Liver (tissue), 9 donors: ENCODE results near the gene SNCB. TPM values are rescaled to one million over a fixed set of nuclear protein-coding genes. Genes with fewer than 3 reads are reported as not detected.

Experiments
- DNase-seq: peaks from one replicate; pipeline ENCODE4 v3.0.0-alpha.2; 2017; ENCODE audit warnings: low spot score
- H3K27ac ChIP-seq, 2 donors: one replicate each; pipeline ENCODE4 v1.7.0; 2013; ENCODE audit warnings: inconsistent platforms in 2 of 2, low read length in 2 of 2, control low read depth in 1 of 2, low read depth in 1 of 2, mild to moderate bottlenecking in 1 of 2
- H3K27me3 ChIP-seq, 4 donors: one replicate each; pipeline versions ENCODE4 v1.6.1 to v1.7.0; 2013; ENCODE audit warnings: low read length in 3 of 4, inconsistent platforms in 1 of 4, mild to moderate bottlenecking in 1 of 4, moderate library complexity in 1 of 4; ENCODE audit not compliant: control insufficient read depth in 4 of 4, insufficient read depth in 4 of 4
- H3K36me3 ChIP-seq, 4 donors: one replicate each; pipeline versions ENCODE4 v1.6.1 to v1.7.0; 2013; ENCODE audit warnings: low read length in 3 of 4, mild to moderate bottlenecking in 3 of 4, low read depth in 1 of 4, moderate library complexity in 1 of 4; ENCODE audit not compliant: control insufficient read depth in 4 of 4, insufficient read depth in 3 of 4
- H3K4me1 ChIP-seq, 4 donors: one replicate each; pipeline versions ENCODE4 v1.6.1 to v1.7.0; 2013; ENCODE audit warnings: low read length in 3 of 4, mild to moderate bottlenecking in 3 of 4, moderate library complexity in 1 of 4; ENCODE audit not compliant: control insufficient read depth in 4 of 4, insufficient read depth in 4 of 4
- H3K4me3 ChIP-seq, 3 donors: one replicate each; pipeline versions ENCODE4 v1.6.1 to v1.7.0; 2013; ENCODE audit warnings: low read length in 3 of 3, control low read depth in 1 of 3, low read depth in 1 of 3, mild to moderate bottlenecking in 1 of 3
- H3K9ac ChIP-seq, 2 donors: one replicate each; pipeline ENCODE4 v1.7.0; 2013; ENCODE audit warnings: low read length in 2 of 2, mild to moderate bottlenecking in 2 of 2, moderate library complexity in 2 of 2, control low read depth in 1 of 2, low read depth in 1 of 2
- H3K9me3 ChIP-seq, 4 donors: one replicate each; pipeline versions ENCODE4 v1.6.1 to v1.7.0; 2013; ENCODE audit warnings: low read length in 3 of 4; ENCODE audit not compliant: control insufficient read depth in 4 of 4
- EGR1 ChIP-seq, 2 donors: IDR thresholded peaks; 2 replicates each; pipeline ENCODE4 v1.6.1; 2016 to 2018; ENCODE audit warnings: antibody characterized with exemption in 2 of 2, low read depth in 2 of 2
- FOXA1 ChIP-seq: IDR thresholded peaks from 2 replicates; pipeline ENCODE4 v1.6.1; 2016; ENCODE audit warnings: antibody characterized with exemption
- HNF4A ChIP-seq, 2 donors: conservative IDR thresholded peaks; 2 replicates each; pipeline ENCODE4 v1.6.1; 2016; ENCODE audit warnings: antibody characterized with exemption in 2 of 2, mild to moderate bottlenecking in 2 of 2
- HNF4G ChIP-seq: IDR thresholded peaks from 2 replicates; pipeline ENCODE4 v1.6.1; 2016; ENCODE audit warnings: antibody characterized with exemption
- JUND ChIP-seq, 2 donors: IDR thresholded peaks; 2 replicates each; pipeline ENCODE4 v1.6.1; 2016; ENCODE audit warnings: antibody characterized with exemption in 2 of 2
- NR2F2 ChIP-seq: IDR thresholded peaks from 2 replicates; pipeline ENCODE4 v1.6.1; 2016; ENCODE audit warnings: antibody characterized with exemption
- RAD21 ChIP-seq, 2 donors: IDR thresholded peaks; 2 replicates each; pipeline ENCODE4 v1.6.1; 2016; ENCODE audit warnings: antibody characterized with exemption in 2 of 2, mild to moderate bottlenecking in 2 of 2
- RXRA ChIP-seq, 2 donors: IDR thresholded peaks; 2 replicates each; pipeline ENCODE4 v1.6.1; 2017 to 2018; ENCODE audit warnings: antibody characterized with exemption in 2 of 2, mild to moderate bottlenecking in 1 of 2
- SP1 ChIP-seq: IDR thresholded peaks from 2 replicates; pipeline ENCODE4 v1.6.1; 2018; ENCODE audit warnings: antibody characterized with exemption, mild to moderate bottlenecking
- WGBS: extraction: QIAGEN DNeasy Blood & Tissue Kit; methylation state at CpG from one replicate; pipeline ENCODE4 v1.1.7; 2013; 5-methylcytosine and 5-hydroxymethylcytosine counted together
- polyA plus RNA-seq, 2 donors: library from polyadenylated mRNA; stranded (reverse) in 1 of 2; unstranded in 1 of 2; fragments of 200-250 nt in 1 of 2; fragments of >200 nt in 1 of 2; fragmentation: Nextera tagmentation in 1 of 2; extraction: Ambion mirVana in 1 of 2; gene quantifications; one replicate each; pipeline versions ENCODE4 v1.2.1 to v1.2.3, GENCODE V29; 2013 to 2015
- total RNA-seq, 2 donors: library from RNA; depleted of rRNA; stranded (reverse); fragments of >200 nt; gene quantifications; one replicate each; pipeline ENCODE4 v1.2.3, GENCODE V29; 2014
- TF ChIP-seq, protein P1 (sequence below): IDR thresholded peaks from 2 replicates; pipeline ENCODE4 v1.6.1; 2016; ENCODE audit warnings: antibody characterized with exemption, mild to moderate bottlenecking
- TF ChIP-seq, protein P2 (sequence below): IDR thresholded peaks from 2 replicates; pipeline ENCODE4 v1.6.1; 2016; ENCODE audit warnings: antibody characterized with exemption
- TF ChIP-seq, protein P3 (sequence below): IDR thresholded peaks from 2 replicates; pipeline ENCODE4 v1.6.1; 2016; ENCODE audit warnings: antibody characterized with exemption
- donor health status: healthy.
- donor health status: healthy.
- donor health status: healthy.
- donor health status: healthy.
- donor health status: healthy.

The SNCB gene
- total and polyA plus RNA-seq, 4 donors, result not detected

DNA sequence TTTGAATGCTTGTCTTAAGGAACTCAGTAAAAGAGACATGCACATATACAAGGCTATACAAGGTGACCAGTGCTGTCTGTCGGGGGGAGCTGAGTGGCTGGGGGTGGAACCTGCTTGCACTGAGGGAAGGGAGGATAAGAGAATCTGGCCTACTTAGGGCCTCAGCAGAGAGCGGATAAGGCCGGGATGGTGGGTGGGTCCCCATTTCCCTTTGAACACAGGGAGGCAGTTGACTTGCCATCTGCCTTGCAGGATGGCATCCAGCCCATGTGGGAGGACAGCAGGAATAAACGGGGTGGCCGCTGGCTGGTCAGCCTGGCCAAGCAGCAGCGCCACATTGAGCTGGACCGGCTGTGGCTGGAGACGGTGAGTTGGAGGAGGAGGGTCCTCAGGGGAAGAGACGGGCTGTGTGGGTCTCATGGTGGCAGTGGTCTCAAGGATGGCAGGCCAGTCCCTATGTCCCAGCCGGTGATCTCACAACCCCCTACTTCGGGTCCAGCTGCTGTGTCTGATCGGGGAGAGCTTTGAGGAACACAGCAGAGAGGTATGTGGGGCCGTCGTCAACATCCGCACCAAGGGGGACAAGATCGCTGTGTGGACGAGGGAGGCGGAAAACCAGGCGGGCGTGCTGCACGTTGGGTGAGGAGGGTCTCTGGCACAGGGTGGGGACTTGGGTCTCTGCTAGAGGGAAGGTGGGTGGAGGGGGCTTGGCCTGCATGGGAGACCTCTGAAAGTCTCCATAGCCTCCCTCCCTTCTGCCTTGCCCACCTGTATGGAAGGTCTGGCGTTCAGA lies 14.7 kb upstream of the SNCB start:
- DNase-seq, result peak; percentile 57
- H3K4me3 ChIP-seq, result no peak overlapping the region
- H3K36me3 ChIP-seq, result no peaks in the 10 kb centered on the region
- no peaks in the 10 kb centered on the region for H3K27me3 ChIP-seq
- no peaks in the 10 kb centered on the region for H3K9me3 ChIP-seq
- TF ChIP-seq SP1, result no peak
- TF ChIP-seq, protein P1, sequence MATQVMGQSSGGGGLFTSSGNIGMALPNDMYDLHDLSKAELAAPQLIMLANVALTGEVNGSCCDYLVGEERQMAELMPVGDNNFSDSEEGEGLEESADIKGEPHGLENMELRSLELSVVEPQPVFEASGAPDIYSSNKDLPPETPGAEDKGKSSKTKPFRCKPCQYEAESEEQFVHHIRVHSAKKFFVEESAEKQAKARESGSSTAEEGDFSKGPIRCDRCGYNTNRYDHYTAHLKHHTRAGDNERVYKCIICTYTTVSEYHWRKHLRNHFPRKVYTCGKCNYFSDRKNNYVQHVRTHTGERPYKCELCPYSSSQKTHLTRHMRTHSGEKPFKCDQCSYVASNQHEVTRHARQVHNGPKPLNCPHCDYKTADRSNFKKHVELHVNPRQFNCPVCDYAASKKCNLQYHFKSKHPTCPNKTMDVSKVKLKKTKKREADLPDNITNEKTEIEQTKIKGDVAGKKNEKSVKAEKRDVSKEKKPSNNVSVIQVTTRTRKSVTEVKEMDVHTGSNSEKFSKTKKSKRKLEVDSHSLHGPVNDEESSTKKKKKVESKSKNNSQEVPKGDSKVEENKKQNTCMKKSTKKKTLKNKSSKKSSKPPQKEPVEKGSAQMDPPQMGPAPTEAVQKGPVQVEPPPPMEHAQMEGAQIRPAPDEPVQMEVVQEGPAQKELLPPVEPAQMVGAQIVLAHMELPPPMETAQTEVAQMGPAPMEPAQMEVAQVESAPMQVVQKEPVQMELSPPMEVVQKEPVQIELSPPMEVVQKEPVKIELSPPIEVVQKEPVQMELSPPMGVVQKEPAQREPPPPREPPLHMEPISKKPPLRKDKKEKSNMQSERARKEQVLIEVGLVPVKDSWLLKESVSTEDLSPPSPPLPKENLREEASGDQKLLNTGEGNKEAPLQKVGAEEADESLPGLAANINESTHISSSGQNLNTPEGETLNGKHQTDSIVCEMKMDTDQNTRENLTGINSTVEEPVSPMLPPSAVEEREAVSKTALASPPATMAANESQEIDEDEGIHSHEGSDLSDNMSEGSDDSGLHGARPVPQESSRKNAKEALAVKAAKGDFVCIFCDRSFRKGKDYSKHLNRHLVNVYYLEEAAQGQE, result no peak
- no peak for TF ChIP-seq NR2F2
- TF ChIP-seq, protein P2, sequence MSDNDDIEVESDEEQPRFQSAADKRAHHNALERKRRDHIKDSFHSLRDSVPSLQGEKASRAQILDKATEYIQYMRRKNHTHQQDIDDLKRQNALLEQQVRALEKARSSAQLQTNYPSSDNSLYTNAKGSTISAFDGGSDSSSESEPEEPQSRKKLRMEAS, result no peak
- peaks cover 5 to 18% (median 14%) of the 10 kb centered on the region in 4 donors for H3K4me1 ChIP-seq
- H3K9ac ChIP-seq, result no peak overlapping the region
- WGBS, result 95% methylated on average over 22 of the region's 22 CpGs
- H3K27ac ChIP-seq, result no peak overlapping the region

DNA sequence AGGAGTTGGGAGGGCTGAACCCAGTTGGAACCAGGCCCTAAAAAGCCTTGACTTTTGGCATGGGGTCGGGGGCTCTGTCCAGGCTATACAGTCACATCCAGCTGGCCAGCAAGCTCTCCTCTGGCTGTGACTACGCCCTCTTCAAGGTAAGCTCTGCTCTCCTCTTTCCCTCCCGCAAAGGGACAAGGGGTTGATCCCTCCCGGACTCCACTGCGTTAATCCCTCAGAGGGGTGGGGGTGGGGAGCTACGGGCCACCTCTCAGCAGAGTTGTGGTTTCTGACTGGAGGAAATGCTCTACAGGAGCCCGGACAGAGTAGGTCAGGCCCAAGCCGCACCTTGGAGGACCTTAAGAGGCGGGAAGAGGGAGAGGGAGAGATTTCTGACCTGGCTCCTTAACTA lies 14.0 kb upstream of the SNCB start:
- TF ChIP-seq JUND (IDR thresholded peaks at IDR 0.05) (no peak), HNF4G (no peak), FOXA1 (no peak), RXRA (IDR thresholded peaks at IDR 0.05) (no peak), HNF4A (conservative IDR thresholded peaks at IDR 0.05) (no peak), EGR1 (IDR thresholded peaks at IDR 0.05; ENCODE audit: low read depth in 2 of 2) (no peak)
- TF ChIP-seq, protein P2, result no peak
- TF ChIP-seq, protein P3, sequence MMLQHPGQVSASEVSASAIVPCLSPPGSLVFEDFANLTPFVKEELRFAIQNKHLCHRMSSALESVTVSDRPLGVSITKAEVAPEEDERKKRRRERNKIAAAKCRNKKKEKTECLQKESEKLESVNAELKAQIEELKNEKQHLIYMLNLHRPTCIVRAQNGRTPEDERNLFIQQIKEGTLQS, result no peak
- peaks cover 5 to 18% (median 14%) of the 10 kb centered on the region in 4 donors for H3K4me1 ChIP-seq
- no peaks in the 10 kb centered on the region for H3K36me3 ChIP-seq
- H3K9me3 ChIP-seq, result no peaks in the 10 kb centered on the region
- 74% methylated on average over 9 of the region's 9 CpGs for WGBS
- no peaks in the 10 kb centered on the region for H3K27me3 ChIP-seq
- no peak overlapping the region for H3K4me3 ChIP-seq
- H3K27ac ChIP-seq, result no peak overlapping the region
- no peak for DNase-seq
- no peak overlapping the region for H3K9ac ChIP-seq

DNA sequence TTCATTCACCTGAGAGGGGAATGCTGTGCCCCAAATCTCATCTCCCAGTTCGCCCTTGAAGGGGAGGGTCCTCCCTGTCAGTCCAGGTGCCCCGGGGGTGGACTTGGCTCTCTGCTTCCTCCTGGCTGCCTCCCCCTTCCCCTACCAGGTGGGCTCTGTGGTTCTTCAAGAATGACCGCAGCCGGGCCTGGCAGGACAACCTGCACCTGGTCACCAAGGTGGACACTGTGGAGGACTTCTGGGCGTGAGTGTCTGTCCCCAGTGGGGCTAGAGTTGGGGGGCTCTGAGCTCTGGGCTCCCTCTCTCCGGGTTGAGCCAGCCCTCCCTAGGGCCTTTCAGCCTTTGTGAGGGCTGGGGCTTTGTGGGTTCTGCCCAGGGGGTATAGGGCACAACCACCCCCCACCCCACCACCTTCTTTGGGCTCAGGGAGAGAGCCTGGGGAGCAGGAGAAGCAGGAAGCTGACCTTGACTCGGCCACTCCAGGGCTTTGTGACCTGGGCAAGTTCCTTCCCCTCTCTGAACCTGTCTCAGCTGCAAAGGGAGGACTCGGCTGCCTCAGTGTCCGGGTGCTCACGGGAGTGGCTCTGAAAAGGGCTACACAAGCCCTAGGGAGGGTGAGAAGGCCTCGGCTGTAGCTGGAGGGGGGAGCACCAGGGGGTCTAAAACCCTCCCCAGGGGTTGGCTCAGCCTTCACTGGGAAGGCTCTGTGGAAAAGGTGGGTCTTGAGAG lies 13.3 kb upstream of the SNCB start:
- DNase-seq, result no peak
- Histone ChIP-seq H3K4me1 (peaks cover 5 to 18% (median 14%) of the 10 kb centered on the region in 4 donors), H3K27ac (no peak overlapping the region), H3K4me3 (no peak overlapping the region), H3K27me3 (no peaks in the 10 kb centered on the region), H3K9ac (no peak overlapping the region), H3K9me3 (no peaks in the 10 kb centered on the region), H3K36me3 (no peaks in the 10 kb centered on the region)
- WGBS, result 84% methylated on average over 11 of the region's 11 CpGs
- TF ChIP-seq NR2F2 (no peak), RXRA (IDR thresholded peaks at IDR 0.05) (no peak), RAD21 (IDR thresholded peaks at IDR 0.05) (no peak)
